T-helper 2 cell treated with Interferon-gamma antibody and Interleukin-4, amounts not matched to agents 100 ng/mL and 5 ng/mL, for 36 hours (primary cell): ENCODE measurements around the gene LRRC45. TPM values are rescaled to one million over a fixed set of nuclear protein-coding genes. Genes with fewer than 3 reads are reported as not detected.

Source experiments
- total RNA-seq: library from RNA; stranded (reverse); gene quantifications from 2 replicates; pipeline ENCODE4 v1.2.3, GENCODE V29; 2022

Gene LRRC45
- total RNA-seq, 1 donor from 2014 or later, result 46.6 TPM

Other genes starting within 250 kb of the LRRC45 start
- 0.07 TPM in 1 of 2 replicates, not detected in the other for gene GCGR, start 219.2 kb upstream of the LRRC45 start, total RNA-seq
- gene MCRIP1, start 190.0 kb upstream of the LRRC45 start, total RNA-seq, result 36.5 and 37.3 TPM in 2 replicates
- gene PPP1R27, start 188.3 kb upstream of the LRRC45 start, total RNA-seq, result not detected in 2 replicates
- 589 and 618 TPM in 2 replicates for gene P4HB, start 162.8 kb upstream of the LRRC45 start, total RNA-seq
- gene ARHGDIA, start 152.0 kb upstream of the LRRC45 start, total RNA-seq, result 703 and 716 TPM in 2 replicates
- gene ALYREF, start 131.7 kb upstream of the LRRC45 start, total RNA-seq, result 218 and 230 TPM in 2 replicates
- gene ANAPC11, start 131.6 kb upstream of the LRRC45 start, total RNA-seq, result 91.4 and 104 TPM in 2 replicates
- gene NPB, start 121.1 kb upstream of the LRRC45 start, total RNA-seq, result 0.11 and 0.48 TPM in 2 replicates
- 35.0 and 39.1 TPM in 2 replicates for gene PCYT2, start 111.9 kb upstream of the LRRC45 start, total RNA-seq
- 57.2 and 58.6 TPM in 2 replicates for gene SIRT7, start 105.1 kb upstream of the LRRC45 start, total RNA-seq
- 23.3 and 23.6 TPM in 2 replicates for gene MAFG, start 95.6 kb upstream of the LRRC45 start, total RNA-seq
- gene PYCR1, start 86.0 kb upstream of the LRRC45 start, total RNA-seq, result 35.6 TPM in 2 replicates
- not detected in 2 replicates for gene MYADML2, start 76.1 kb upstream of the LRRC45 start, total RNA-seq
- gene NOTUM, start 62.1 kb upstream of the LRRC45 start, total RNA-seq, result 0.11 and 0.48 TPM in 2 replicates
- gene ASPSCR1, start 45.7 kb upstream of the LRRC45 start, total RNA-seq, result 34.4 and 35.5 TPM in 2 replicates
- gene CENPX, start 427 bp upstream of the LRRC45 start, total RNA-seq, result 82.9 and 87.9 TPM in 2 replicates
- 10.0 and 12.3 TPM in 2 replicates for gene RAC3, start 8.4 kb downstream of the LRRC45 start, total RNA-seq
- gene DCXR, start 14.4 kb downstream of the LRRC45 start, total RNA-seq, result 118 and 124 TPM in 2 replicates
- 20.8 and 20.9 TPM in 2 replicates for gene RFNG, start 28.5 kb downstream of the LRRC45 start, total RNA-seq
- gene GPS1, start 28.6 kb downstream of the LRRC45 start, total RNA-seq, result 86.4 and 87.5 TPM in 2 replicates
- gene DUS1L, start 42.5 kb downstream of the LRRC45 start, total RNA-seq, result 113 and 129 TPM in 2 replicates
- 175 and 181 TPM in 2 replicates for gene FASN, start 74.9 kb downstream of the LRRC45 start, total RNA-seq
- 59.0 and 60.1 TPM in 2 replicates for gene CCDC57, start 189.5 kb downstream of the LRRC45 start, total RNA-seq
- gene SLC16A3, start 205.7 kb downstream of the LRRC45 start, total RNA-seq, result 109 and 115 TPM in 2 replicates